NOMO-1 treated with DMSO at 0.1 percent for 48 hours (cell line): Measurements from ENCODE around the gene SYNDIG1L.
A peak's percentile ranks its signal among the peaks of the same experiment; 100 is the strongest.

ENCODE experiments used
- DNase-seq: peaks from one replicate; lab custom pipeline; 2025; ENCODE audit not compliant: unreplicated experiment; lab: John Stamatoyannopoulos, UW

The SYNDIG1L gene

DNA sequence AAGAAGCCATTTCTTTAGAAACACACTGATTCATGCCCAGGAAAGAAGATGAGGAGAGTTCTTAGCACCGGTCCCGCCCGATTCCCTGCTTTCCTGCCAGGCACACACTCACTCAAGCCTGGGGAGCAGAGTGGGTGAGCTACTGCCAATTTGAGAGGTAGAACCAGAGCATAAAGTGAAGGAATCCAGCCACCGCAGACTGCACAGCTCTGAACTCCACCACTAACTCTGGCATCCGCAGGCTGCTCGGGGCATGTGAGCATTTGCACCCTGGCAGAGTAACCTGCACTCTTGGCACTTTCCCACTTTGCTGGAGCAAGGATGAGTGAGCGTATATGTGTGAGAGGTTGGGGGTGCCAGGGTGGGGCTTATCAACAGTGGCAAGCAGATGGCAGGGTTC lies 4.0 kb upstream of the SYNDIG1L start:
- DNase-seq = no peak

DNA sequence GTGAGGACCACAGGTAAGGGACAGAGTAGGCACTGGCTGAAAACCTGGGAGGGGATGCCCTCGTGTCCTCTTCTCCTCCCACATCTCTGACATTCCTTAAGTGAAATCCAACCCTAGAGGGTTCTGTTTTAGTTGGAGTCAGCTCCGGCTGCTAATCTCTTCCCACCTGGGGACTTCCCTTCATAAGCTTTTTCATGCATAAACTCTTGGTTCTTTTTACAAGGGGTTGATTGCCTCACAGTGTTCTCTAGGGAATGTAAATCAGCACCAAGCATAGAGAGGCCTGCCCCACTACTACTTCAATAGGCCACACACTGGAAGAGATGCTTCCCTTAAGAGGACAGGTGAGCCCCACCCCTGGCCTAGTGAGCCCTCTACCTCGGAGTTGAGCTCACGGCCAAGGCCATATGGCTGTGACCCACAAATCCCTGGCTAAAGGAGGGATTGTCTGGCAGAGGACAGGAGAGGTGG lies 3.2 kb upstream of the SYNDIG1L start:
- DNase-seq = no peak

DNA sequence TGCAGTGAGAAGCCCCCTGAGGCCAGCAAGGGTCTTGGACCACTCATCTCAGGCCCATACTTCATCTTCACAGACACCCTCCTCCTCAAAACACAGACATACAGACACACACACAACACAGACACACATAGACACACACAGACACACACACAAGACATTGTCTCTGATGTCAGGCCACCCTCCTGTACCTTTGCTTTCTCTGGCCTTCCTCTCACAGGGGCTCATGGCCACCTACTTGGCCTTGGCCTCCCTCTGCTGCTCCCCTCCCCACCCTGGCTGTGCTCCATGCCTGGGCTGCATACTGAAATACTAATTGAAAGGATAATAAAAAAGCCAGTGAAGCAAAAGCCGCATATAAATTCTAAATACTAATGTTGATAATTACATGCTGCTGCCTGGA lies 1.6 kb upstream of the SYNDIG1L start:
- no peak for DNase-seq

DNA sequence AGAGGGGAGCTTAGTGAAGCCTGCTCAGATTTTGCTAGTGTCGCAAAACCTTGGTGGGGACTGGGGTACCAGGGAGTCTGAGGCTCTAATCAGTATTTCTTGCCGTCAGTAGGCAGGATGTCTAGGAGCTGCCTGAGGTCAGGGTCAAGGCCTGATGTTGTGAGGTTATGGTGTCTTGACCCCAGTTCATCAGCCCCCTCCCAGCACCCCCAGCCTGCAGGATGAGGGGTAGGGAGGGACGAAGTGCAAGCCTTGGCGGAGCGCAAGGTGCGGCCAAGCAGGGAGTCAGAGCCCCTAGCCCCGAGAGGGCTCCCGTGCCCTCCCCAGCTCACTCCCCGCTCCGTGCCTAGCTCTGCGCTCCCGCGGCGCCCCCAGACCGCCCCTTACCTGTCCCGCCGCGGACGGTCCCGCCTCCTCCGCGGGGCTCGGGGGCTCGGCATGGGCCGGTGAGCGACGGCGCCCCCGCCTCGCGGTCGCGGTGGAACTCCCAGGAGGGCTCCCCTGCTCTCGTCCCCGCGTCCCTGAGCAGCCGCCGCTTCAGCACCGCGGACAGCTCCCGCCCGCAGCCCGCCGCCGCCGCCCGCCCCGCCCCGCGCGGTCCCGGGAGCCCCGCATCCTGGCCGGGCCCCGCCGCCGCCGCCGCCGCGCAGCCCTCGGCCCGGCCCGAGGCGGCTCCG lies 347 bp downstream of the SYNDIG1L start:
- peak; percentile 18 for DNase-seq

DNA sequence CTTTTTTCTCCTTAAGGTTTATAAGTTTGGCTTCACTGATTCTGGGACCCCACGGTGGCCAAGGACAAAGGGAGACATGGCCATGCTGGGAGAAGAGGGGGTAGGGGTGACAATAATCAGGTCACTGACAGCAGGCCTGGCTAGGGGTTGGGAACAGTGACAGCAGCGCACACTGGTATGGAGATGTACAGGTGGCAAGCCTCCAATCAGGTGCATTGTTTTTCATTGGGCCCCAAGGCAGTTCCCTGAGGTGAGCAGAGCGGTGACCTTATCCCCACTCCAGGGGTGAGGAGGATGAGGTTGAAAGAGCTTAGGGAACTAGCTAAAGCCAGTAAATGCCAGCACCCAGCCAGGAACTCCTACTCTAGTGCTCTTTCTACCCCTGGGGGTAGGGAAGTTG lies 1.4 kb downstream of the SYNDIG1L start:
- no peak for DNase-seq

DNA sequence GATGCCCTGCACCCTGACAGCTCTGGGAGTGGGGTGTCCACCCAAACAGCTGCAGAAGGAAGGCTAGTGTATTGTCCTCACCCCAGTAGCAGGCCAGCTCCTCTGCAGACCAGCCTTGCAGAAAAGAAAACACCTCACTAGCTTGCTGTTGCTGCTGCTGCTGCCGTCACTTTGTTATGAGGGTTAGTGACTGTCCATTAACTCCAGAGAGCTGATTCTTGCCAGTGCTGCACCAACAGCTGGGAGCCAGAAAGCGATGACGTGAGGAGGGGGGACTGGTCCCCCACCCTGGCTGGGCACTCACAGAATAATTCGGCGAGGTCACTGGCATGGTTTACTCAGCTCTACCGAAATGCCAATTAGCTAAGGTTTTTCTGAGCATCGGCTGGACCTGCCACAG lies 2.8 kb downstream of the SYNDIG1L start:
- no peak for DNase-seq

DNA sequence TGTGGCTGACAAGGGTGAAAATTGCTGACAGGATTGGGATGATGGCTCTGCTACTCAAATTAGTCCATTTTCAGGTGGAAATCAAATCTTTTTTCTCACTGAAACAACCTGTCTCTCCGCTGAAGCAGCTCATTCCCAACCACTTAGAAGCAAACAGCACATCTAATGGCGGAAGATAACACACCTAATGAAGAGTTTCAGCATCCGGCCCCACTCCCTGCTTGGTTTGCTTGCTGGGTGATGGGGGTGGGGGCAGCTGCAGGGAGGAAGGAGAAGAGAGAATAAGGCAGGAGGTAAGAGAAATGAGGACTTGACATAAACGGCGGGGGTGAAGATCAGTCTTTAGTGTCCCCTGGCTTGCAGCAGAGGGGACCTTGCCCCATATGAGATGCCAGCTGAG lies 4.0 kb downstream of the SYNDIG1L start:
- DNase-seq = no peak

DNA sequence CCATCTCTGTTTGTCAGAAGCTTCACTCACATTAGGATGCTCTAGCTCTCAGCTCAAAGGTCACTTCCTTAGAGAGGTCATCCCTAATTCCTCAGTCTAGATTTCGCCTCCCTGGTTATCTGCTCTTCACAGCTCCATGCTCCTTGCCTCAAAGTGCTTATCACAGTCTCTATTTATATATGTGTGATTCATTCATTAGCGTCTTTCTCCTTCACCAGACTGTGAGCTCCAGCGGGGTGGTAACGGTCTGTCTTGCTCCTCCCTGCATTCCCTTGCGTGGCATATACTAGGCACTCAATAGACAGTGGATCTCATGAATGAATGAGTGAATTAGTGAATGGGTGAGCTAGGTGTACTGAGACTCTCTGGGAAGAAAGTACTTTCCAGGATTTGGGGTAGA lies 6.9 kb downstream of the SYNDIG1L start:
- DNase-seq = no peak

DNA sequence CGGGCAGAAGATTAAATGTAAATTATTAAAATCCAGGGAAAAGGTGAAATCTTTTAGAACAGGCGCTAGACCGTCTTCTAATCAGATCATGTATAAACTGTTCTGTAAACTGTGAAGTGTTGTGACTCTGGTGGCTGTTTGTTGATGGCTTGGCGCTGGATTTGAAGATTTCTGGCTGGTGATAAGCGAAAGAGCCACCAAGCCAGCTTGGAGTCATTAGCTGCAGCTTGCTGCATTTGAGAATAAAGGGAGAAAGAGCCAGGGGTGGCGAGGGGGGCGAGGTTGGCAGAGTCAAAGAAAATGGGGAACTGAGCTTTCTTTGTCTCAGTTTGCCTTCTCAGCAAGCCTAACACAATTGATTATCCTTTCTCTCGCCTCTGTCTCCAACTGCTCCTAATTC lies 8.0 kb downstream of the SYNDIG1L start:
- DNase-seq = no peak

DNA sequence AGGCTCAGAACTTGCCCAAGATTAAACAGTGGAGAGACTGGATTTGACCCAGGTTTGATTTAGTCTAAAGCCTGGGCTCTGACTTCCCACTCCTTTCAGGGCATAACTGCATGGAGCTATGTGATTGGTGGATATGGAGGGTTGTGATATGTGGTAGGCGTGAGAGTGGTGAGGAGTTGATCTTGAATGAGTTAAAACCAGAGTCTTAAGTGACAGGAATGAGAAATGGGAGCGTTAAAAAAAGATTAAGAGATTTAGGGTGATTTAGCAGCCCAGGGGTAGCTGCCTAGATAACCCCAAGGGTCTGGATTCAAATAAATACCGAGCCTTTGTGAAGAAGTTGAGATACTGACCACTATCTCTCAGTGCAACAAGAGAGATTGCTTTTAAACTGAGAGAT lies 8.4 kb downstream of the SYNDIG1L start:
- no peak for DNase-seq

DNA sequence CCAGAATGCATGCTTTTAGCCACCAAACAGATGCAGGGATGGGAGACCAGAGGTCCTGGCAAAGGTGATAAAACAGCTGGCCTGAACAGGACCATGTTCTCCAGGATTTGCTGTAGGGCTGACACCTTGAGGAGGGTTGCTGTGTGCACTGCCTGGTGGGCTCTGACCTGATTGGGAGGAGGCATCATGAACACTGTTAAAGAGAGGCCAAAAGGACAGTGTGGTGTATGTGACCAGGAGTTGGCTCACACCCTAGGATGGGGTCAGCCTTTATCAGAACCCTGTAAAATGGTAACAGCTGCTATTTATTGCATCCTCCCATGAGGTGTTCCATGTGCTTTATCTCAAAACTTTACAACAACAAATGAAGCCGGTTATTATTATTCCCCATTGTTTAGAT lies 8.8 kb downstream of the SYNDIG1L start:
- DNase-seq = no peak

DNA sequence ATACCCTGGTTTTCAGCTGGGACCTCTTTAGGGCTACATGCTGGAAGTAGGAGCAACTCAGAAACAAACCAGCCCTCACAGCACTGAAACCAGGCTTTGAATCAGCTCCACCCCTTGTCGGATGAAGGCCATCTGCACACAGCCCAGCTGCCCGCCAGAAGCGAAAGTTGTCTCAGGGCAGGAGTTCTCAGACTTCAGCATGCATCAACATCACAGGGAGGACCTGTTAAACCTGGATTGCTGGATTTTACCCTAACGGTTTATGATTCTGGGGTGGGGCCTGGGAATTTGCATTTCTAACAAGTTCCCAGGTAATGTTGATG lies 10.9 kb downstream of the SYNDIG1L start:
- no peak for DNase-seq

DNA sequence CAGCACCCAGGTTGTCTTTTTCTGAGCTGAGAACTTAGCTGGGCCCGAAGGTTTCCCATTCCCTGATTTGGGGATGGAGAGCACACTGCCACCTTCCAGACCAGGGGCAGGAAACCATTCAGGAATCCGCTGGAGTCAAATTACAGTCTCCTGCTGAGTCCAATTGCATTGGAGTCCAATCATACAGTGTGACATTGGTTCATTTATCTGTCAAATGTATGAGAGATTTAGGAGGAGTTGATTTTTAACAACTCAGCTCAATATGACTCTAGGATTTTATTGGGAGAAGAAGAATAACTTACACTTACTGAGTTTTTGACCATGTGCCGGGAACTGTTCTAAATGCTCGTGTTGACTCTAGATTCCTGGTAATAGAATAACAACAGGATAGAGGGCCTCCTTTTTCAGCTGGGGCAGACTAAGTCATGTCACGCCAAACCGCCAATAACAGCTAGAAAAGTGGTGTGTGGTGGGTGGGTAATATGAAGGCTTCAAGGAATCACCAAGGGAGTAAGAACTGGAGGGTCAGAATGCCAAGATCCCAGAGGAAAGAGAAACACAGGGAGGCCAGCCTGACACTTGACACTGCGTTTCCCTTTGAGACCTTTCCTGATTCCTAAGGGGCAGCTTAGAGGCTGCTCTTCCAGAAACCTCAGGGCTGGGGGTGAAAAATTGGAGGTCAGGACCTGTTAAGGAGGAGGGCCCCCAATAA lies 11.5 kb downstream of the SYNDIG1L start:
- no peak for DNase-seq

DNA sequence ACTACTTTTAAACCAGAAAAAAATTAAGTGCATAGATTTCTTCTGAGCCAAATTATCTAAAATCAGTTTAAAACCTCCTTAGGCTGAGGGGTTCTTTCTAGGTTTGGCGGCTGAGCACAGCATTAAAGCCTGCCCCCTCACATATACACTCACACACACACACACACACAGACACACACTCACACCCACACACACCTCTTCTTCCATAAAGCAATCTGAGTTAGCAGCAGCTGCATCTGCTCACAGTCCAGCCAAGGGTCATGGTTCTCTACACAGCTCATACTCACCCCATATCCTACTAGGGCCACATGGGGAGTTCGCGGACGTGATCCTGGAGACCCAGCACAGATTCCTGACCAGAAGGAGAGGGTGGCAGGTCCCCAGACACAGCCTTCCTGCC lies 12.4 kb downstream of the SYNDIG1L start:
- no peak for DNase-seq

DNA sequence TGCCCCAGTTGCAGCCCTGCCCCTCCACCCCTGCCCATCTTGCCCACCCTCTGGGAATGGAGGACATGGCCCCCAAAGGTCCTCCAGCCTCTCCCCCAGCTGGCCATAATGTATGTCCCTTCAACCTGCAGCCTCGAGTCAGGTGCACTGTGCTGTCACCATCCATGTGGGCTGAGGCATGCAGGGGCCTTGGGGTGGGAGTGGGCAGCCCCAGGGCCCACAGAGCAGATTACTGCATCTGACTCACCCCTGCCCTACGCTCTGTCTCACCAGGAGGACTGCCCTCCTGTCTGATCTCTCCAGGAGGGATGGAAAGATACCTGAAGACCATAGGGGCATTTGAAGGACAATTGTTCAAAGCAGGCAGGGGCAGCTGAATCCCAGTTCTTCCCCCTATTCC lies 13.3 kb downstream of the SYNDIG1L start:
- DNase-seq = no peak

DNA sequence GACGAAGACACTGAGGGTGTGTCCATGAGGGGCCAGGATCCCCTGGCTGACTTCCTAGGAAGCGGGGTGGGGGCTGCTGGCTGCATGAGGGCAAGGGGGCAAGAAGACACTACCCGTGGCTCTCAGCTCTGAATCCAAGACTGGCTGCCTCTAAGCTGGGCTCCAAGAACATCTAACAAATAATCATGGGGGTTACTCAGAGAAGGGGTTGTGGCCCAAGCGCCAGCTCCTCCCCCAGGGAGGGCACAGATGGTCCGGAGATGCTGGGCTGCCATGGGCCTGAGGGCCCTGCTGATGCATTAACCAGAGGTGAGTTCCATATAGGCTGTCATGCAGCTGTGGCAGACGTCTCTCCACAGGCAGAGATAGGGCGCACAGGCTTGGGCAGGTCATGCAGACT lies 14.3 kb downstream of the SYNDIG1L start:
- no peak for DNase-seq

DNA sequence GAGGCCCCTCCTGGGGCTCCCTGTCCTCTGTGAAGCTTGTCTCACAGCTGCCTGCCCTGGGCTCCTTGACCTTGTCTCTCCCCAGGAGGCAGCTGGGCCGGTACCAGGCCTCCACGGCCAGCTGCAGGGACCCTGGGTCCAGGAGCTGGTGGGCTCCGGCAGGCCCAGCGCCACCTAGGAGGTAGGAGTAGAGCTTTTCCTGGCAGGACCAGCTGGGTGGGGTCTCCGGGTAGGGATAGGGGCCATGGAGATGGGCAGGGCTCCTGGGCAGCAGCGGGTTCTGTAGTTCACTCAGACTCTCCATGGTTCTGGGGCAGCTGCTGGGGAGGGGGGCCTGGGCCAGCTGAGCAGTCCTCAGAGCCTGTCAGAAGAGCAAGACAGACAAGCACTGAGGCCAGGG lies 16.6 kb downstream of the SYNDIG1L start:
- DNase-seq = no peak

DNA sequence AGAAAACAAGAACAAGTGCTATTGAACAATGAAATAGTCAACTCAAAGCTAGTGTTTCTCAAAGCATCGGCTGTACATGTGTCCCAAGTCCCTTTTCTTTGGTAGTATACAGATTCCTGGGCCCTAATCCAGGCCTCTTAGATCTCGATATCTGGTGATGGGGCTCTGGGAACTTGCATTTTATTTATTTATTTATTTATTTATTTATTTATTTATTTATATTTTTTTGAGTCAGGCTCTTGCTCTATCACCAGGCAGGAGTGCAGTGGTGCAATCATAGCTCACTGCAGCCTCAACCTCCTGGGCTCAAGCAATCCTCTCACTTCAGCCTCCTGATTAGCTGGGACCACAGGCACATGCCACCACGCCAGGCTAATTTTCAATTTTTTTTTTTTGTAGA lies 17.1 kb downstream of the SYNDIG1L start:
- DNase-seq = no peak

DNA sequence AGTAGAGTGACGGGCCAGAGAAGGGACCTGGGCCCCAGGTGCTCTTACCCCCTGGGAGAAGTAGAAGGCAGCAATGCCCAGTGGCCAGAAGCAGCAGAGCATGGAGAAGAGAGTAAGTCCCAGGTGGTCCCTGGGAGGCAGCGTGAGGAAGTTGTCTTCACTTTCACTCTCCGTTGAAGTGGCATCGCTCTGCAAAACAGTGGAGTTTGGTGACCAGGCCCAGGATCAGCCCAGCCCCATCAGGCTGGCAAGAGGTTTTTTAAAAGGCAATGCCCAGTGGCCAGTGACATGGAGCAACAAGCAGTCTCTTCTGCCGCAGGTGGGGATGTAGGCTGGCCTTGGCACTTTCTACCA lies 18.2 kb downstream of the SYNDIG1L start:
- no peak for DNase-seq

DNA sequence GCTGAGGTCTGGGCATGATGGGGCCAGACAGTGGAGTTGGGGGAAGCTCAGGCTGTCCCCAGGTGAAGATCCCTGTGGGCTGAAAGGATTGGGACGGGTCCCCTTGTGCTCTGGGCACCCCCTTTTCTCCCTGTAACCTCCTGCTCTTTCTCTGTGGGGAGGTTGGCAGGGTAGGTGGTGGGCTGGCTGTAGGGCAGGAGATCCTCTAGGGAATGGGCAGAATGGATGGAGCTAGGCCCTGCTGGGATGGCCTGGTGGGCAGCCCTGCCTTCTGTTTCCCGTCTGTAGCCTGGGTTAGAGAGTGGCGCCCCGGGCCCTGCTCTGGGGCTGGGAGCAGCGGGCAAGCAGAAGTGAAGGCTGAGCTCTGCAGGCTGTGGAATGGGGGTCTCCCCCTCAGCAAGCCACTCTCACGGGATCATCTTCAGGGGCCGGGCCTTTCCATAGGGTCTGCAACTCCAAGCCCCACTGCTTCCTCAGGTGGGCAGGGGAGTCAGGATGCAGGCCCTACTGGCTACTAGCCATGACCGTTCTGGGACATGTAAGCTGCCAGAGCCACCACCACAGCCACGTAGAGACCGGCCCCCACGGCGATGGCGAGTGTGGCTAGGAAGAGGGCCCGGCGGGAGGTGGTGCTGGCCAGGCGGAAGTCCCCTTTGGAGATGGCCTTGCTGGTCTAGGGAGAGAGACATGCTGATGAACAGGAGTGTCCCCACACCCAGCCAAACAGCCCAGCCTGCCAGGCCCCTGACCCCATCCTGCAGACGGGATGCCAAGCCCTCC lies 18.8 kb downstream of the SYNDIG1L start:
- no peak for DNase-seq

DNA sequence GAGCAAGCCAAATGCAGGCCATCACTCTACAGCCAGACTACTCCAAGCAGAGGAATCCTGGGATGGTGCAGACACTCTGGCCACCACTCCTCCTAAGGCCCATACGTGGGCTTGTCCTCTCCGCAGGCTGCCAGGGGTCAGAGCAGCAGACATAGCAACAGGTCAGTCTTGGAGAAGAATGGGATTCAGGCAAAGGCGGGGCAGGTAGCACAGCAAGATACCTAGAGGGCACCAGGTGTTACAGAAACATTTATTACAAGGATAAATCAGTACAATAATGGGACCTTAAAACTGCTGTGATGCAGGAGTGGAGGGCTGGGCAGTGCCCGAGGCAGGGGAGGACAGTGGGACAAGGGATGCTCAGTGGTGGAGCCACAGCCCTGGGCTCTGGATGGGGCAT lies 20.3 kb downstream of the SYNDIG1L start:
- DNase-seq = no peak

DNA sequence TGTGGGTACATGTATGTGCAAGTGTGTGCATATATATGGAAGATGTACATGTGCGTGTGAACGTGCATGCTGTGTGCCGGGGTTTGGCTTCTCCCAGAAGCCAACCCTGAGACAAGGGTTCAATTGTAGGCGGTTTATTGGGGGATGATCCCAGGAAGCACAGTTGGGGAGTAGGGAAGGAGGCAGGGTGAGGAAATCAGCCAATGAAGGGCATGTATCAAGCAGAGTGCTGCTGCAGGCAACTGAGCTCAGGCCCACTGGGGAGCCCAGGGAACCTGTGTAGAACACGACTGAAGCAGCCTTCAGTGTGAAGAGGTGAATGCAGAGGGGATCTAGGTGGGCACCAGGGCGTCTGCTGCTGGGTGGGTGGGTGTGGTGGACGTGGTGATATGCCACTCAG lies 21.6 kb downstream of the SYNDIG1L start:
- no peak for DNase-seq
